HG03064 (cell line): ENCODE results near the gene TUT1.
"Not testable (repeated sequence)": the region's sequence is repeated elsewhere in the genome, so short reads cannot be mapped to it uniquely, and the experiment has no call there.

Source experiments
- ATAC-seq: cut with Tn5 transposase; IDR thresholded peaks from one replicate; pipeline ENCODE4 v1.9.1; 2021; ENCODE audit warnings: low read depth; ENCODE audit not compliant: unreplicated experiment

TUT1 gene

DNA sequence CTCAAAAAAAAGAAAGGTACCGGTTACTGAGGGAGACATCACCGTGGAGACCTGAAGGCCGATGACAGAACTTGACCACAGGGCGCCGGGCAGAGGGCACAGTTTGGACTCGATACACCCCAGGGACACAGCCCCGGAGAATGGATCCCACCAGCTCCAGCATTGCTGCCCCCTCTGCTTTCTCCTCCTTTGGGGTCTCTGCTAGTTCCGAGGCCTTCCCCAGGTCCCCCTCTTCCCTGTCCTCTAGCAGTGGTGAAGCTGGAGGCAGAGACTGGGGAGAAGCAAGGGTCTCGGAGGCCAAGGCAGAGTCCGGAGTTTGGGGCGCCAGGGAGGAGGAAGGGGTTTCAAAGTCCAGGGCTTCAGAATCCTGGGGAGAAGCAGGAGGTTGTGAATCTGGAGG lies 12.8 kb downstream of the TUT1 start:
- ATAC-seq, result no peak

DNA sequence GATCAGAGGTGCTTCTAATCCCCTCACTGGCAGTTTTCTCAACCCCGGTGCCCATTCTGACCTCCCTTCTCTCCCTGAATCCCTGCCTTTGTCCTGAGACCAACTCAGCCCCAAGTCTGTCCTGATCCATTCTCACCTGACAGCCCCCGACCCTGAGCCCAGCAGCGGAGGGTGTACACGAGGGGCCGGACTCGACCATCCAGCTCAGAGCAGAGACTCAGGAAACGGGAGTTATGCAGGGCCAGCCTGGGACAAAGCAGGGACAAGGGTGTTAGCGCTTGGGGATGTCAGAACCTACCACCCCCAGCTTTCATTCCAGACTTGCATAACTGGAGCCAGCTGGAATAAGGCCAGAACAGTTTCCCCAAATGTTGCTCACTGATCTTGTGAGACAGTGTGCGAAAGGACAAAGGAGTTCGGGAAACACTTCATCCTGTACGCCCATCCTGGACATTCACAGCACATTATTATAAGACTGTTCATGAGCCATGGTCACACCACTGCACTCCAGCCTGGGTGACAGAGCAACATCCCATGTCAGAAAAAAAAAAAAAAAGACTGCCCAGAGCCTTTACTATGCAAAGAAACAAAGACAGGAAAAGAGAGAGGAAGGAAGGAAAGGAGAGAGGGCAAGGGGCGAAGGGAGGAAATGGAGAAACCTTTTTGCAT lies 14.1 kb downstream of the TUT1 start:
- ATAC-seq, result no peak

DNA sequence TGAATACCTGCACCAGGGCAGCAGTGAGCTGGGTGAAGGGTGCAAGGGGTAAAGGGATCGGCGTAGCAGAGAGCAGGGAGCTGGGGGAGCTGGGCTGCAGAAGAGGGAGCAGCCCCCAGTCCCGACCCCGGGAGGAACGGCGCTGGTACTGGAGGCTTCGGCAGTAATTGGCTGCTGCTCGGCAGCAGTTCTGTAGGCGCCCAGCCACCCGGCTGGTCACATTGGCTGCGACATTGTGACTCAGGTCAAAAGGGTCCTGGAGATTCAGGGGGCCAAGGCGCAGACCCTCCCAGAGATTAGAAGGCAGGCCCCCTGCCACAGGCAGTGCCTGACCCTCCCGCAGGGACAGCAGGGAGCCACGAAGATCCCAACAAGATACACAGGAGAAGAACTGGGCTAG lies 15.5 kb downstream of the TUT1 start:
- no peak for ATAC-seq

DNA sequence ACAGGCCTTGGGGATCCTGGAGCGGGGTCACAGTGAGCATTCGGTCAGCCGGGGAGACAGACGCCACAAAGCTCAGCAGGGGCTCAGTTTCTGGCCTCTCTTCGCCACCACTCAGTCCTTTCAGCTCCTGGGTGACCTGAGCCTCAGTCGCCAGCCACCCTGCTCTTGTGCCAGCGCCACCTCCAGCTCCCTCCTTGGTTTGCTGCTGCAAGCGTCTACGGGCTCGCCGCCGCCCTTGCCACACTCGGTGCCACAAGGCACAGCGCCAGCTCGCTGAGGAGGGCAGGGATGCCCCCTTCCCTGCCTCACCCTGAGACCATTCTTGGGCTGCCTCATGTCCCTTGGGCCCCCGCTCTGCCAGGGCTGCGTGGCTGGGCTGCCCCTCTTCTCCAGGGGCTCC lies 16.2 kb downstream of the TUT1 start:
- no peak for ATAC-seq

DNA sequence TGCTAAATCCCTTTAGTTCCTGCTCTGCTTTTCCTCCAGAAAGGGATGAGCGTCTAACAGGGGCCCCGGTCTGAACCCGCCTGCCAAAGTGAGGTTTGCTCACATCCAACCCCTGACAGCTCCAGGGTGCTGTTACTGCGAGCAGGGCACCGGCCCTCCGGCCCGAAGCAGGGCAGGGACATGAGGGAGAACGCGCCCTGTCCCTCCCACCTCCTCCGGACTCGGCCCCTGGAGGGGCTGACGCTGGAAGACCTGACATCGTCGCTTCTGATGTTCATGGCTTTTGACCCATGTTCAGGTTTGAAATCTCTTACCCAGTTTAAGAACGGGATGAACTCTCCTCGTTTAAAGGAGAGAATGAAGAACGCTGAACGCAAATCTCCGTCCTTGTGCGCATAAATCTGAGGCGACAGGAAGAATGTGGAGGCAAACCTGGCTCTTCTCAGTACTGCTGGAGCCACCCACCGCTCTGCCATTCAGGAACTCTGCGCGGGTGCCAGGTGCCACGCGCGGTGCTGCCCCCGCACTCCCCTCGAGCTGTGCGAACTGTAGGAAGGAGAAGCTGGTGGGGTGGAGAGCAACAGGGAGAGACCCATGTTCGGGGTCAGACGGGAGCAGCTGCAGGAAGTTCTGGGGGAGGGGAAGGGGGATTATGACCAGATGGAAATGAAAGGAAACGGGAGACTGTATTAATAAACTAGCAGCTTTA lies 16.8 kb downstream of the TUT1 start:
- ATAC-seq, result peak; percentile 9

DNA sequence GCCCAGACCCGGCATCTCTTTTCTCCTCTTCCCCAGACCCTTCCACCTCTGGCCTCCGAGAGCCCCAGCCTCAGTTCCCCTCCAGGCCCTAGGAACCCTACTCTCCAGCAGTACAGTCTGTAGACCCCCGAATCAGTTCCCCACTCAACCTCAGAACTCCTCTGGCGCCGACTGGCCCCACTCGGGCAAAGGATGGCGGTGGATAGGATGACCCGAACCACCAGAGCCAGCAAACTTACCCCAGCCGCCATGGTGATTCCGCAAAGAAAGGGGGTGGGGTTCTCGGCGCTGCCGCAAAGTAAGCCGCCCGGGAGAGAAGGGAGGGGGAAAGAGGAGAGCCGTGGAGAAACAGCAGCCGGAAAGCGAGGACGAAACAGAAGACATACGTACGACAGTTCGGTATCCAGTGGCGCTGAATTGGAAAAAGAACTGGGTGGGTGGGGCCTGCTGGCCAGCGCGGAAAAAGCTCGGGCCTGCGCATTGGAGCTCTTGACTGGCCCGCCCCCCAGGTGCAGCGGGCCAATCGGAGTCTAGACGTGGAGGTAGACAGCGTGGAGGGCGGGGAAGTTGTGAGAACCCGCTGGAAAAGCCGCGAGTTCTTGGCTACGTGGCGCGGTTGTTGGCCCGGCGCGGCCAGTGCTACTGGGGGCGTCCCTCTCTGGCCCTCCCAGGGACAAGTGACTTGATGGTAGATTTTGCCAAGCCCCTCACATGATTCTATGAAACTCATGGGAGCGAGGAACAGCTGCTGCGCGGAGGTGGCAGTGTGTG lies 17.5 kb downstream of the TUT1 start, which contains the start of gene EEF1G:
Gene EEF1G (minus strand): TSS at position 300 of the 771 bp plus-strand sequence. CDS start 49 bp downstream, at position 251.
- peak; percentile 68 for ATAC-seq

DNA sequence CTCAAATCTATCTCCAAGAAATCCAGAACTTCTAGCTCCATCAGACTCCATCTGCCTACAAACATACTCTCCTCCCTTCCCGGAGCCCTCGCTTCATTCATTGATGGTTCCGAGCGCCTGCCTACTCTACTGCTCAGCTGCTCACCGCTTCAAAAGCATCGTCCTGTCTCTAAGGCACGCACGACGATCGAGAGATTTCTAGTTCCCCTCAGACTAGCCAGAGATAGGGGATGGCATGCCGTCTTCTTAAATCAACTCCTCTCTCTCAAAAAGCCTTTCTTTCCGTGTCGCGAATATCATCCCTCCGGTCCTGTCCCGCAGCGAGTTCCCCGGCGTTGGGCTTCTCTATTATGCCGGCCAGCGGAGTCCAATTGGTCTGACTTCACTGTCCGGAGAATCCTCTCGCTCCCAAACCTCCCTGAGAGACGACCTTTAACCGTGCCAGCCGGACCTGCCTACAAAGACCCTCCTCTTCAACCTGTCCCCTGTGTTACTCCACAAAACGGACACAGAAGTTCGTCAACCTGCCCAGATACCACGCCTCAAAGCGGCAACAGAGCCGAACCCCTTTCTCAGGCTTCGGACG lies 18.2 kb downstream of the TUT1 start:
- no peak for ATAC-seq

DNA sequence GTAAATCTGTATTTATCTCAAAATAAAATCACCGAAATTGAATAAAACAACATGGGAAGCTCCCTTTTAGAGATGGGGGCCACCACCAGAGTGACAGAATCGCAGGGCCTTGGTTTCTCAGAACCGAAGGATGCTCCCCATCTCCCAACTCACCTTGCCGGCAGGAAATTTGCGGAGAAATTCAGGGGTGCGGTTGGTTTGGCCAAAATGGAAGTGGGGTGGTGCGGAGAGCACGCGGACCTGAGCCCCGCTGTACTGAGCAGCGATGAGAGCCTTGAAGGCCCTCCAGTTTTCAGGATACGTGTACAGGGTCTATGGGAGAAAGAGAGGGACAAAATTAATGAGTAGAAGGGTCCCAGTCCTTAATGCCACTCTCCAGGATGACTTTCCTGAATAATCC lies 18.9 kb downstream of the TUT1 start:
- ATAC-seq, result no peak

DNA sequence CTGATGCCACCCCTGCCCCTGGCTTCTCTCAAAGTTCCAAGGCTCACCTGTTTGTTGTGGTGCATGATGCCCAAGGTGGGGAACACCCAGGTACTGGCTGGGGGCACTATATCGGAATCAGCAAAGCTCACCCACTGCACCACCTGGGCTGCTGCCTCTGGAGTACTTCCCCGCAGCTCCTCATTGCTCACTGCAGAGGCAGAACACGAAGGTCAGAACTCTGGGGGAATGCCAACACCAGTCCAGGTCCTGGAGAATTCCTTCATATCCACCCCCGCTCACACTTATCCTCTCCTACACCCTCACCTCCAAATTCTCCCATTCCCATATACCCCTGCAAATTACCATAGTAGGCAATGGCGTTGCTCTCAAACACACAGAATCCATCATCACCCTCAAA lies 19.8 kb downstream of the TUT1 start:
- ATAC-seq, result not testable (repeated sequence)

DNA sequence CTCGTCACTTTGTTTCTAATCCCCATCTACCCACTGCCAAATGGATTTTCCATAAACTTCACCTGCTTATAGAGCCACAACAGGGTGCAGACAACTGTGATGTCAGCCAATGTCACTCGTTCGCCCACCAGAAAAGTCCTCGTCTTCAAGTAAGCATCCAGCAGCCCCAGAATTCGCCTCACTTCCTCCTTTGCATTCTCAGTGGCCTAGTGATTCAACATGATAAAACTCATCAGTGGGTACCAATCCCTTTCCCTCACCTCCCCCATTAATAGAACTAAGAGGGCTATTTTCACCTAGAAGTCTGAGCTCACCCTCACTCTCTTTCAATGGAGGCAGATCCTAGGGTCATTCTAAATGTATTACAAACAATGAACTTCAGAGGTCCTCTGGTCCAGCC lies 20.4 kb downstream of the TUT1 start:
- ATAC-seq, result not testable (repeated sequence)

DNA sequence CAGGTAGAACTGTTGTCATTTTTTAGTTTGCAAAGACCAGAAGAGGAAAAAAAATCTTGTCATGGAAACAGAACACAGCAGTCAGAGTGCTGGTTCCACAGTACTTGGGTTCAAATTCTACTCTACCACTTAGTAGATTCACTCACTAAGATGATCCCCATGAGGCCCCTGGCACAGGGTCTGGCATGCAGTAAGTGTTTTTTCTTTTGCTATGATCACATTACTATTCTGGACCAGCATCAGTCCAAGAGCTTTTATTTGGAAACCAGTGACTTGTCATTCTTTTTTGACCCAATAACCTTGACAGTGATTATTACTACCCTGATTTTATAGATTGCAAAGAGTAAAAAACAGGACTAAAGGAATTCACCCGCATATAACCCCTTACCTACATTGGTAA lies 21.7 kb downstream of the TUT1 start:
- ATAC-seq, result no peak

DNA sequence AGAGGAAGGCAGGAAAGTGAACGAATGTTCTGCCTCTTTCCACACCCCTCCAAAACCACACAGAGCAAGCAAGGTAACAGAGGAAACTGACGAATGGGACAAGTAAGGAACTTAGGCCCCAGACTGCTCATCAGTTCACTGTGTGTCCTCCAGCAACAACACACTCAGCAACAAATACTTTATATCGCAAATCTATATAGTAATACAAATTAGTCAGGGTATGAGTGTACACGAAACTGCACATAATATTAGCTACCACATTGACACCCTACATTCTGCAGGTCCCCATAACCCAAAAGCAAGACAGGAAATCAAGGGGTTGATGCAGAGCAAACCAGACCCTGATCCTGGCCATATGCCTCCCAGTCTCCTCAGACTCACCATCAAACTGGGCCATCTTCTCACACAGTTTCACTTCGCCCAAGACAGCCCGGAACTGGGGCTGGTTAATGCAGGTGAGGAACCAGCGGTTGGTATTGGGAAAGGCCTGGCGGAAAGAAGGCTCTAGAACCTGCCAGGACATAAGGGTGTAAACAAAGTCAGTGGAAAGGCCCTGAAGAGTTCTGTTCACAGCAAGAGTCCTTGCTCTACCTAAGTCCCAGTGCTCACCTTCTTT lies 24.2 kb downstream of the TUT1 start:
- ATAC-seq, result no peak

DNA sequence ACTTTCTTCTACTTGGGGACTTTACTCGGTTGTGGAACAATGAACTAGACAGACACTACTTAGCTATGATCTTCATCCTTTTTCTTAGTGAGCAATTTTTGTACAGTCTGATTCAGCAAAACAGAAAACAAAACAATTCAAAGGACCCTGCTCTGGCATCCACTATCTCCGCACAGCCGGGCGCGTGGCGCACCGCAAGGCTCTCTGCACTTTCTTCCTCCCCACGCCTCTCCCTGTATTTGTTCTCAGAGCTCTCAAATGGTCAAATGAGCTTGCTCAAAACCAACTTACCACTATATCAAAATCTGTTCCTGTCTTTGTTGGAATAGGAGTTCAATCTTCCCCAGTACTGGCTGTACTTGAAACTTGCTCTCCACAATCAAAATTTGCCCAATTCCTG lies 25.1 kb downstream of the TUT1 start:
- ATAC-seq, result no peak

DNA sequence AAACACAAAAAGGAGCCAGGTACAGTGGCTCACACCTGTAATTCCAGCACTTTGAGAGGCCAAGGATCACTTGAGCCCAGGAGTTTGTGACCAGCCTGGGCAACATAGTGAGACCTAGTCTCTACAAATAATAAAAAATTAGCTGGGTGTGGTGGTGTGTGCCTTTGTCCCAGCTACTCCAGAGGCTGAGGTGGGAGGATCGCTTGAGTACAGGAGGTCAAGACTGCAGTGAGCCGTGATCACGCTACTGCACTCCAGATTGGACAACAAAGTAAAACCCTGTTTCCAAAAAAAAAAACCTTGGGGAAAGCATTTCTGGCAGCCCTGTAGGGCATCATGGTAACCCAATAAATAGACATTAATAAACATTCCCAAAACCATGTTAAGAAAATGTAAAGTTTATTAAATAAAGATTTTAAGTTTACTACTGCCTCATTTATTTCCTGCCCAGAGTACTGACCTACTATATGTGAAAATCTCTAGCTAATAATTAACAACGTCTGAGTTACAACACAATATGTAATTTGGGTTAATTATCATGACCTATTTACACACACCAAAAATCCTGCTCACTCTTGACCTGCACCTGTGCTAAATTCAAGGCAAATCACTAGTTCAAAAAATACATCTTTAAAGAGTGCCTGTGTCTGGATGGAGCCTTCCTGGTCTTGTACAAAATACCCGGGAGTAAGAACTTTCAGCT lies 26.1 kb downstream of the TUT1 start:
- ATAC-seq, result no peak

DNA sequence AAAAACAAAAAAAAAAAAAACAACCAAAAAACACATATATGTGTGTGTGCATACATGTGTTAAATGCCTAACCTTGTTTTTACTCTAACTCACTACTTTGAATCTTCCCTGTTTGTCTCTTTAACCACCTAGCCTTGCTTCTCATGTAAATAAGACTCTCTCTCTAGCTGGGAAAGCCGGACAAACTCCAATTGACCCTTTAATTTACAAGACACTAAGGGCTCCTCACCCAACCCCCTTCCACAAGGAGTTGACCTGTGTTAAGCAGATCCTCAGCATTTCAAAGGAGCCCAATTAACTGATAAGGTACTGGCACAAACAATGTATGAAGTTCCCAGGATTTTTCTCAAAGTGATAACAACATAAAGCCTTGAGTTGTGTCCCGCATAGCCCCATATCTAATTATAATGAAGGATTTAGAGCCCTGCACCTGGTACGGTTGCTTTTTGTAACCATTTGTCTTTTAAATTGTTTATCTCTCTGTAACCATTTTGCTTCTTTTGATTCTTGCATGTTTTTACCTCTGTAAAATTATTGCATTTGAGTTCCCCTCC lies 29.6 kb downstream of the TUT1 start:
- not testable (repeated sequence) for ATAC-seq

DNA sequence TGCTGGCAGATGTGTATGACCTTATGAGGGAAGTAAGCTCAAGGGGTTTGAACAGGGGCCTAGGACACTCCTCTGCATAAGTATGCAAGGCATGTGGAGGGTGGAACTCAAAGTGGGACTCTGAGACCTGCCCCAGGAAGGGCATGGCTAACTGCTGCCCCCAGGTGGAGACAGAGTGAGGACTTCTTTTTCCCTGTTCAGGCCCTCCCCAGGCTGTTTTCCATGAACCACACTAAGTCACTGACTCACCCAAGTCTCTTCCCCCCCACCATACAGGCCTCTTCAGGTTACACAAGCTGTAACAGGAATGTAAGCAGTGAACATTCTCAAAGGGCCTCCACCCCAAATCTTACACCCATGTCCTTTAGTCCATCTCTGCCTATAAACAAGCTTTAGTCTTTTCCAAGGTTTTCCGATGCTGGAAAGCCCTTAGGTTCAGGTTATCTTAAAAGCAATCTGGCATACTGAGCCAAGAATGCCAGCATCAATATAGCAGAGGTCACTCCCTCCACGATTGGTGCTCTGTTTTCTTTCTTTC lies 30.7 kb downstream of the TUT1 start:
- no peak for ATAC-seq

DNA sequence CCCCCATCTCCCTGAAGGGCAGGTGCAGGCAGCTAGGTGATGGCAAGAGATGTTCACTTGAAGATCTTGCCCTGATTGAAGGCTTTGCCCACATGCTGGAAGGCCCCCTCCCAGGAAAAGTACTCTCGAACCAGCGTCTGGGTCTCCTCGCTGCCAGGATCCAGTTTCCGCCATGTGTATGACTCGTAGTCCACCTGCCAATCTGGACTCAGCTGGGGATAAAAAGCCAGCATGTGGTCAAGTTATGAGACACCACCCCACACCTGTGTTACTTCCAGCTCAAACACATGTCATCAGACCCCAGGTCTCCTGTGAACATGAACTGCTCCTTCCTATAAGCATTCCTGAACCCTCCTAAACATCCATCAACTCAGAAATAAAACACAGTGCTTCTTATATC lies 31.7 kb downstream of the TUT1 start:
- not testable (repeated sequence) for ATAC-seq

DNA sequence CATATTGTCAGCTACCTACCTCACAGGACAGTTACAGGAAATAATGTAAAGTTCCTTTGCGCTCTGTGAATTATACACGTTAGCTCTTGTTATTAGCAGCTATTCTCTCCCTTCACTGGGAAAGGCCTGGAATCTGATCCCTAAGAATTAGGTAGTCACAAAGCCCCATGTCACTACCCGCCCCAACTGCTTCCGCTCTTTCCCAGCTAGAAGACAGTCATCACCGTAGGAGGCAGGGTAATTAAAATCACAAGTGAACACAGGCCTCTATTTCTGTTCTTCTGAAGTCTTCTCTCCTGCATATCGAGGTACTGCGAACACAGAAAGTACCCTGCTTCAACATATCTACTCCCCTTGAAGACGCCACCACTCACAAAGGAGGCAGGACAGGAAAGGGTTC lies 32.1 kb downstream of the TUT1 start:
- no peak for ATAC-seq

DNA sequence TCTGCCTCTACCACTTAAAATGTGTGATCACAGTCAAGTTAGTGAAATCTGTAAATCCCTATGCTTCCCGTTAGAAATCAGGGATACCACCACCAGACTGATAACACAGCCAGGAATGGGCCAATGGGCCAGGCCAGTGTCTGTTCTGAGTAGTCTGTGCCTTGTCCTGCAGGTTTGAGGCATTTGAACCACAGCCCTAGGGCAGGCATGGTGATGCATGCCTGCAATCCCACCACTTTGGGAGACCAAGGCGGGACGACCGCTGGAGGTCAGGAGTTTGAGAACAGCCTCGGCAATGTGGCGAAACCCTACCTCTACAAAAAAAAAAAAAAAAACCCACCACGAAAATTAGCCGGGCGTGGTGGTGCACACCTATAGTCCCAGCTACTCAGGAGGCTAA lies 32.7 kb downstream of the TUT1 start:
- no peak for ATAC-seq
